Measurements from ENCODE around the gene PRRX2.

DNA sequence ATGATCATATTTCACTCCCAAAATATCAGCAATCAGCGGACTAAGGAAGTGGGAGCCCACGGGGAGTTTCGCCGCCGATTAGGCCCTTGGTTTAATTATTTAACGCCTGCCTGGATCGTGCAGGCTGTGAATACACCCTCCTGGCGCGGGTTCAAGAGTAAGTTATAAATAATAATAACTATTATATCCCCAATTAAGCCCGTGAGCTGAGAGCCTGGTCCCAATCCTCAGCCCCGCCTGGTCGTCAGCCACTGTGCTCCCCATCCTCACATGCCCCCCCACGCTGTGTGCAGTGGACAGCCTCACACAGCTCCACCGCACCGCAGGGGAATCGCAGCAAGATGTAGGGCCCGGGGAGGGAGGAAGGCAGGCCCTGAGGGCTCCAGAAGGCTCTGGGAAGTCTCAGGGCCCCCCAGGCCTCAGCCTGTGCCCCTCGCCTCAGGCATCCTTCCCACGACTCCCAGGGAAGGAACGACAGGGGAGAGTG is 10.8 kb upstream of the PRRX2 start:
- TF ChIP-seq BHLHE40 (IDR thresholded peaks at IDR 0.05; ENCODE audit: borderline replicate concordance) = no peak
- TF ChIP-seq LEF1 (IDR thresholded peaks at IDR 0.05; ENCODE audit: borderline replicate concordance) = no peak
- TF ChIP-seq CTBP1 (IDR thresholded peaks at IDR 0.05; ENCODE audit: borderline replicate concordance) = no peak
- no peak for TF ChIP-seq ARNT (IDR thresholded peaks at IDR 0.05)
- TF ChIP-seq HDGF (IDR thresholded peaks at IDR 0.05; ENCODE audit: borderline replicate concordance) = no peak
- TF ChIP-seq FOXM1 (IDR thresholded peaks at IDR 0.05; ENCODE audit: borderline replicate concordance) = no peak
- TF ChIP-seq ELF4 (IDR thresholded peaks at IDR 0.05) = no peak
- TF ChIP-seq SUZ12 (IDR thresholded peaks at IDR 0.05) = no peak
- TF ChIP-seq ZNF384 (IDR thresholded peaks at IDR 0.05) = no peak
- no peak for TF ChIP-seq FOXA1 (IDR thresholded peaks at IDR 0.05)
- TF ChIP-seq TARDBP (IDR thresholded peaks at IDR 0.05) = no peak
- TF ChIP-seq NFRKB (IDR thresholded peaks at IDR 0.05) = no peak
